Activated naive CD4-positive, alpha-beta T cell treated with anti-CD3 and anti-CD28 coated beads, Interleukin-2, amount 10 ng/mL, durations not matched to agents 7 days and 5 days (primary cell): ENCODE data around the gene XBP1.
A peak's percentile ranks its signal among the peaks of the same experiment; 100 is the strongest.
"Not testable (repeated sequence)": the region's sequence is repeated elsewhere in the genome, so short reads cannot be mapped to it uniquely, and the experiment has no call there.

Source experiments
- CTCF ChIA-PET: fragments of 350-600 bp; sonication (Branson Sonifier 250); formaldehyde crosslinking; loops from one replicate; lab custom pipeline; 2021; ENCODE audit warnings: antibody characterized with exemption; lab: Charles Lee
- DNase-seq: peaks from one replicate; pipeline ENCODE4 v3.0.0-alpha.2; 2020
- H3K27ac Mint-ChIP-seq: one replicate; pipeline ENCODE4 v1.8.0; 2021; ENCODE audit warnings: mild to moderate bottlenecking, moderate library complexity, mixed read lengths
- H3K27me3 Mint-ChIP-seq: one replicate; pipeline ENCODE4 v1.8.0; 2021; ENCODE audit warnings: mild to moderate bottlenecking, mixed read lengths
- H3K36me3 Mint-ChIP-seq: one replicate; pipeline ENCODE4 v1.8.0; 2021; ENCODE audit warnings: mixed read lengths
- H3K4me1 Mint-ChIP-seq: one replicate; pipeline ENCODE4 v1.8.0; 2021; ENCODE audit warnings: mixed read lengths
- H3K4me3 Mint-ChIP-seq: one replicate; pipeline ENCODE4 v1.8.0; 2021; ENCODE audit warnings: mild to moderate bottlenecking, moderate library complexity, mixed read lengths
- H3K9me3 Mint-ChIP-seq: one replicate; pipeline ENCODE4 v1.8.0; 2021; ENCODE audit warnings: mixed read lengths

The XBP1 gene

DNA sequence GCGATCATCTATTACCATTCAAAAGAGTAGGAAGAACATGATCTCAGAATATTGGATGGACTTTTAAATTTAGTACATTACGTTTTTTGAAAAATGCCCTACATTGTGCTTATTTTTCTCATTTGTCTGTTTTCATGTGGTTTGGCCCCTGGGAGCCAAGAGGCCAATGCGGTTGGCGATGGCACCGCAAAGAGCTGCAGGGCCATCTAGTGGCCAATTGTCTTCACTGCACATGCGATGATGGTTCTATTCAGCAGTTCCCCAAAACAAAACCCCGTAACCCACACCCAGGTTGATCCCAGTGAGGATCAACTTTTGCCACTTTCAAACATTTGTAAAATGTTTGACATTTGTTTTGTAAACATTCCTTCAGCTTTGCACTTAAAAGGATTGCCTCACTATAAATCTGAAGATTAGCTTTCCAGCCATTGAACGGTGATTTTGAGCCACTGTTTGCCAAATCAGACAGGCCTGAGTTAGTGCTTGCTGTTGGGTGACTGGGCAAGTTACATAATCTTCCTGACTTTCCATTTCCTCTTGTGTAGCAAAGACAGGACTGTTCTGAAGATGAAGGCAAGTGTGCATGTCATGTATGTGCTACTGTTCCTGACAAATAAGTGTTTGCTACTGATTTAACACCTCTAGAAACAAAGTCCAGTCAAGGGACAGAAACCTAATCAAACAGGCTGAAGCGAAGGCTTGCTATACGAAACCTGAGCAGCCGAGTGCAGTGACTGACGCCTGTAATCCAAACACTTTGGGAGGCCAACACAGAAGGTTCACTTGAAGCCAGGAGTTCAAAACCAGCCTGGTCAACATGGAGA, 29.2 kb upstream of the XBP1 start:
- Mint-ChIP-seq H3K36me3 (peaks cover 34% of the 10 kb centered on the region), H3K27me3 (peaks cover 3% of the 10 kb centered on the region), H3K27ac (no peak overlapping the region), H3K4me3 (no peak overlapping the region), H3K9me3 (peaks cover 2% of the 10 kb centered on the region), H3K4me1 (peaks cover 47% of the 10 kb centered on the region)
- DNase-seq = peak; percentile 85
- CTCF ChIA-PET = interaction anchor here (0.7 to 6.1 kb wide), 16 partner anchors 10 to 234 kb away, joined by 3 to 59 read pairs (median 9); partner anchors contain the start of gene XBP1

DNA sequence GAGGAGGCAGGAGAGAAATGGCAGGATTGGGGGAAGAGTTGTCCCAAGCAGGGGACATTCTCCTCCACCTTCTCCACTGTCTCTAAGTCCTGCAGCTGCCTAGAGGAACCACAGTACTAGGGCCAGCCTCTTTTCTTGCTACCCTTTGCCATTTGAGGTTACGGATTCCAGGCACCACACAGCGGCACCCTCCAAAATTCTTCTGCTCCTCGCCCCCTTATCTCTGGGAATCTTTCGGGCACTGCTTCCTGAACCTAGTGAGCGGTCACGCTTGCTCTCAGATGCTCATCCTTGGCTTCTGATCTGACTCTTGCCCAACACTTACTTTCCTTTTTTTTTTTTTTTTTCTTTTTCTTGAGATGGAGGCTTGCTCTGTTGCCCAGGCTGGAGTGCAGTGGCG, 26.6 kb upstream of the XBP1 start:
- H3K4me3 Mint-ChIP-seq = no peak overlapping the region
- no peak for DNase-seq
- no peaks in the 10 kb centered on the region for H3K27me3 Mint-ChIP-seq
- peaks cover 2% of the 10 kb centered on the region for H3K9me3 Mint-ChIP-seq
- H3K36me3 Mint-ChIP-seq = peaks cover 33% of the 10 kb centered on the region
- H3K27ac Mint-ChIP-seq = no peak overlapping the region
- H3K4me1 Mint-ChIP-seq = peaks cover 67% of the 10 kb centered on the region
- CTCF ChIA-PET = interaction anchor here (3.3 to 6.1 kb wide), 3 partner anchors 32 to 226 kb away, joined by 16 to 59 read pairs (median 35); no protein-coding TSS in a partner anchor

DNA sequence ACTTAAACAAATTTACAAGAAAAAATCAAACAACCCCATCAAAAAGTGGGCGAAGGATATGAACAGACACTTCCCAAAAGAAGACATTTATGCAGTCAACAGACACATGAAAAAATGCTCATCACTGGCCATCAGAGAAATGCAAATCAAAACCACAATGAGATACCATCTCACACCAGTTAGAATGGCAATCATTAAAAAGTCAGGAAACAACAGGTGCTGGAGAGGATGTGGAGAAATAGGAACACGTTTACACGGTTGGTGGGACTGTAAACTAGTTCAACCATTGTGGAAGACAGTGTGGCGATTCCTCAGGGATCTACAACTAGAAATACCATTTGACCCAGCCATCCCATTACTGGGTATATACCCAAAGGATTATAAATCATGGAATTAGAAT, 26.1 kb upstream of the XBP1 start:
- peaks cover 72% of the 10 kb centered on the region for H3K4me1 Mint-ChIP-seq
- H3K27me3 Mint-ChIP-seq, CTCF ChIA-PET, H3K9me3 Mint-ChIP-seq, H3K27ac Mint-ChIP-seq, H3K4me3 Mint-ChIP-seq, DNase-seq: not testable (repeated sequence)
- H3K36me3 Mint-ChIP-seq = peaks cover 38% of the 10 kb centered on the region

DNA sequence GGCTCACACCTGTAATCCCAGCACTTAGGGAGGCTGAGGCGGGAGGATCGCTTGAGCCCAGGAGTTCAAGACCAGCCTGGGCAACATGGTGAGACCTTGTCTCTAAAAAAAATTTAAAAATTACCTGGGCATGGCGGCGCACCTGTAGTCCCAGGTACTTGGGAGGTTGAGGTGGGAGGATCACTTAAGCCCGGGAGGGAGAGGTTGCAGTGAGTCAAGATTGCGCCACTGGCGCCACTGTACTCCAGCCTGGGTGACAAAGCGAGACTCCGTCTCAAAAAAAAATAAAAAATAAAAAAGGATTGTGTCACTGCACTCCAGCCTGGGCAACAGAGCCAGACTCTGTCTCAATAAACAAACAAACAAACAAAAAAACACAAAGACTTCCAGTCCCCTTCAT, 24.1 kb upstream of the XBP1 start:
- CTCF ChIA-PET = interaction anchor here (1.2 kb wide), 1 partner anchor 225 kb away, joined by 4 read pairs; no protein-coding TSS in a partner anchor
- H3K4me1 Mint-ChIP-seq = peaks cover 82% of the 10 kb centered on the region
- H3K9me3 Mint-ChIP-seq, H3K27me3 Mint-ChIP-seq, DNase-seq, H3K4me3 Mint-ChIP-seq: not testable (repeated sequence)
- peak overlapping the region; percentile 79 for H3K27ac Mint-ChIP-seq
- peaks cover 36% of the 10 kb centered on the region for H3K36me3 Mint-ChIP-seq

DNA sequence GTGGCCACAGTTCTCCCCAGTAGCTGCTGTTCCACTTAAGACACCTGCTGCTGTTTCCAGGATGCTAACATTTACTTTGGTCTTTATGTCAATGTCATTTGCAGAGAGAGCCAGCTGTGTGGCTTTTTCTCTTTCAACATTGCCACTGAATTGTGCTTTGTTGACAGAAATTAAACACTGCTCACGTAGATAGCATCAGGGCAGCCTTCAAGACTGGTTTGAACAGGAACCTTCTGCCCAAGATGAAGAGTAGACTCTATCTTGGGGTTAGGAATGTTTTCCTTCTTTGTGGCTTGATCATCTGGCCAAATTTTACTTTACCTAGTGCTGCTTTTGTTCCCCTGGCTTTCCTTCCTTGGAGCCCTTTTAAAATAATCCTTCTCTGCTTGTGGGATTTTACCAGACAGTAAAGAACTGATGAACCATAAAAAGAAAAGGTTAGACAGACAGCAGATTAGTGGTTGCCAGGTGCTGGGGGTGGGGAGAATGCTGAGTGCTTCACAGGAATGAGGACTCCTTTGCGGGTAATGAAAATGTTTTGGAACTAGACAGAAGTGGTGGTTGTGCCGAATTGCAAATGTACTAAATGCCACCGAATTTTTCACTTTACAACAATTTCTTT, 22.7 kb upstream of the XBP1 start:
- Mint-ChIP-seq H3K27me3 (no peaks in the 10 kb centered on the region), H3K4me1 (peaks cover 85% of the 10 kb centered on the region), H3K36me3 (peaks cover 42% of the 10 kb centered on the region), H3K9me3 (peaks cover 2% of the 10 kb centered on the region), H3K4me3 (peak overlapping the region; percentile 22), H3K27ac (peak overlapping the region; percentile 100)
- CTCF ChIA-PET = interaction anchor here (1.3 to 1.9 kb wide), 3 partner anchors 15 to 32 kb away, joined by 3 to 6 read pairs (median 3); no protein-coding TSS in a partner anchor
- DNase-seq = peak; percentile 72

DNA sequence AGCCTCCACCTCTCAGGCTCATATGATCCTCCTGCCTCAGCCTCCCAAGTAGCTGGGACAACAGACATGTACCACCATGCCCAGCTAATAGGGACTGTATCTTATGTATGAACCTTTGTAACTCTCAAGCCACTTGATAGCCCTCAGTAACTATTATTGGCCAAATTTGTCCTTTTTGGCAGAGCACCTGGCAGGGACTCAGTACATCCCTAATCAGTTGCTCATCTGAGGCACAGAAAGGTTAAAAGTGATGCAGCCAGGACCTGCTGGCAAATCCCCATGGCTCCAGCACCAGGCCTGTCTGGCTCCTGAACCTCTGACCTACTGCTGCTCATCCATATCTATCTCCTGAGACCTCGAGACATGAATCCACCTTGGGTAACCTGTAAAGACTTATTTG, 21.1 kb upstream of the XBP1 start:
- Mint-ChIP-seq H3K4me3 (no peak overlapping the region), H3K27ac (peak overlapping the region; percentile 100), H3K36me3 (peaks cover 34% of the 10 kb centered on the region), H3K27me3 (no peaks in the 10 kb centered on the region), H3K9me3 (no peaks in the 10 kb centered on the region), H3K4me1 (peaks cover 84% of the 10 kb centered on the region)
- no peak for DNase-seq
- CTCF ChIA-PET = interaction anchor here (1.7 kb wide), 1 partner anchor 13 kb away, joined by 3 read pairs; no protein-coding TSS in a partner anchor

DNA sequence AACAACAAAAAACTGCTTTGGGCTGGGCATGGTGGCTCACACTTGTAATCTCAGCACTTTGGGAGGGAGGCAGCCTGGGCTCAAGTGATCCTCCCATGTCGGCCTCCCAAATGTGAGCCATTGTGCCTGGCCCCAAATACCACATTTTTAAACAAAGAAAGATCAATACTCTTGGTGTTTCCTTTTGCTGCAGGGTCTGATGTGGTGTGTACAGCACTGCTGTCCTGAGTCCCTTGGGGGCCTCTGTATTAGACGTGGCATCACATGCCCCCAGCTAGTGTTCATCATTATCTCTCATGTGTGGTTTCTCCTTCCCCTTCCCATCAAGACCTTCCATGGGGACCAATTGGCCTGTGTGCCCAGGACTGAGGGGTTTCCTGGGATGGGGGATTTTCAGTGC, 20.5 kb upstream of the XBP1 start:
- no peak for DNase-seq
- Mint-ChIP-seq H3K4me1 (peaks cover 81% of the 10 kb centered on the region), H3K9me3 (no peaks in the 10 kb centered on the region), H3K27ac (peak overlapping the region; percentile 100), H3K27me3 (no peaks in the 10 kb centered on the region), H3K36me3 (peaks cover 31% of the 10 kb centered on the region), H3K4me3 (no peak overlapping the region)
- CTCF ChIA-PET = interaction anchor here (0.6 kb wide), 1 partner anchor 435 kb away, joined by 5 read pairs; no protein-coding TSS in a partner anchor

DNA sequence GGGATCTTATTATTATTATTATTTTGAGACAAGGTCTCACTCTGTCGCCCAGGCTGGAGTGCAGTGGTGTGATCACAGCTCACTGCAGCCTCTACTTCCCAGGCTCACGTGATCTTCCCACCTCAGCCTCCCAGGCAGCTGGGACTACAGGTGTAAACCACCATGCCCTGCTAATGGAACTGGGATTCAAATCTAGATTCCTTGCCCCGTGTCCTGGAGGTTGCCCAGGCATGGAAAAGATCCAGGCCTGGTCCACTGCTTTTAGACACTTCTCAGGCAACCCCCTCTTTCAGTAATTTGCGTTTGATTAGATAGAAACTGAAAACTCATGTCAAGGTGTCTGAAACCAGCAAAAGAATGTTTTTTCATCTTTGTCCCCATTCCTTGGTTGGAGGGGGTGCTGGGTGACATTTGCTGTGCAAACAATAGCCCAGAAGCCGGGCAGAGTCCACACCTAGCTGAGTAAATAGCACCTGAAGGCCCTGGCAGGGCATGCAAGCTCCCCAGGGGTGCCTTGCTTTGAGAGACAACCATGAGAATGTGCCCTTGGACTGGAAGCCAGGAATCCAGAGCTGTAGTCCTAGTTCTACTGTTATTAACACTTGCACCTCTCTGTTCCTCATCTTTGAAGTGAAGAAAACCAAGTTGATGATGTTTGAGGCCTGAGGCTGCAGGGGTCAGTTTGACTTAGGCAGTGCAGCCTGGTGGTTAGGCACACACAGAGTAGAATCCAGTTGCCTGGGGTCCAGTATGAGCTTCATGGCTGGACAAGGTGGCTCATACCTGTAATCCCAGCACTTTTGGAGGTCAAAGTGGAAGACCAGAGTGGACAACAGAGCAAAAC, 19.1 kb upstream of the XBP1 start:
- H3K9me3 Mint-ChIP-seq = no peaks in the 10 kb centered on the region
- no peaks in the 10 kb centered on the region for H3K27me3 Mint-ChIP-seq
- H3K27ac Mint-ChIP-seq = peak overlapping the region; percentile 83
- H3K36me3 Mint-ChIP-seq = peaks cover 39% of the 10 kb centered on the region
- no peak for DNase-seq
- peaks cover 87% of the 10 kb centered on the region for H3K4me1 Mint-ChIP-seq
- CTCF ChIA-PET = interaction anchor here (0.5 to 2.2 kb wide), 10 partner anchors 9 to 1019 kb away, joined by 3 to 7 read pairs (median 4); partner anchors contain the start of gene XBP1
- H3K4me3 Mint-ChIP-seq = peak overlapping the region; percentile 40

DNA sequence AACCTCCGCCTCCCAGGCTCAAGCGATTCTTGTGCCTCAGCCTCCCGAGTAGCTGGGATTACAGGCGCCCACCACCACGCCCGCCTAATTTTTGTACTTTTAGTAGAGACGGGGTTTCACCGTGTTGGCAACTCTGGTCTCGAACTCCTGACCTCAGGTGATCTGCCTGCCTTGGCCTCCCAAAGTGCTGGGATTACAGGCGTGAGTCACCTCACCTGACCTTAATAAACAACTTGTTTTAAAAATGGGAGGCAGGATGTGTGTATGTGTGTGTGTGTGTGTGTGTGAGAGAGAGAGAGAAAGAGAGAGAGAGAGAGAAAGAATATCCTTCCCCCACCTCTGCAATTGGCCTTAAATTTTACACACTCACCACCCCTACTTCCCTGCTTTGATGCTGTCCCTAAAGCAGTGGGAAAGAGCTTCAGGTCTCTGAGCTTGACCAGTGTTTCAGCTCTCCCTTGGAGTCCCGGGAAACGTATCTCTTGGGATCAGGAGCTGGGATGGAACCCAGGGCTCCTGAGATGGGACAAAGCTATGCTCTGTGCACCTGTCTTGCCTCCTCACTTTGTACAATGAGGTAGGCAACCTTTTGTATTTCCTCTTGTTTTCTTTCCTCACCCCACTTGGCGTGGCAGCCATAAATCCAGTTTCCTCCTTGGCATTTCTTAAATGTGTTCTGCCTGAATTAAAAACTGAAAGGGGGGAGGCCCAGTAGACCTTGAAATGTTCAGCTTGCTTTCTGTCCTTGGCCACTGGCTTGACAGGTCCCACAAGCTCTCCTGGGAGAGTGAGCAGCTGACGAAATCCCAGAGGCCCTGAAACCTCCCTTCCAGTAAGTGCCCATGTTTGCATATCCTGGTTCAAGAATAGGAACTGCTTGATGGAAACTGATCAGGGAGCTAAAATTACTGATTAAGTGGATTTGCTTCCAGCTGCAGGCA, 17.8 kb upstream of the XBP1 start:
- H3K36me3 Mint-ChIP-seq = peaks cover 52% of the 10 kb centered on the region

DNA sequence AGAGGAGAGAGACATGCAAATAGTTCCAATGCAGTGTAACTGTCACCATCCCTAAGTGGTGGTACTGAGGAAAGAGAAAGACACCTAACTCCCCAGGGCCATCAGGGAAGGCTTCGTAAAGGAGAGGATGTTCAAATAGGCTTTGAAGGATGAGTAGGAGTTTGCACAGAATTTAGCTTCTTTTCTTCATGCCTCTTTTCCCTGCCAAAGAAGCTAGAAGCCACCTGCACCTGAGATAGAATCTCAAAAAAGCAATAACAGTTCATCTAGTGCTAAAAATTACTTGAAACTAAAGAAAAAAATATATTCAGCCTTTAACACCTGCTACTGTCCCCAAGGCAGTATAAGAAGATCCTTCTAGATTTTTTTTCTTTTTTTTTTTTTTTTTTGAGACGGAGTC, 16.7 kb upstream of the XBP1 start:
- Mint-ChIP-seq H3K9me3 (no peaks in the 10 kb centered on the region), H3K36me3 (peaks cover 54% of the 10 kb centered on the region), H3K27me3 (no peaks in the 10 kb centered on the region), H3K27ac (peak overlapping the region; percentile 77), H3K4me3 (no peak overlapping the region), H3K4me1 (peaks cover 90% of the 10 kb centered on the region)
- CTCF ChIA-PET = interaction anchor here (0.6 kb wide), 1 partner anchor 25 kb away, joined by 3 read pairs; no protein-coding TSS in a partner anchor
- no peak for DNase-seq

More for the DNA sequence above, 17.8 kb upstream of the XBP1 start:
- peak overlapping the region; percentile 83 for H3K27ac Mint-ChIP-seq
- H3K27me3 Mint-ChIP-seq = no peaks in the 10 kb centered on the region
- CTCF ChIA-PET = interaction anchor here (0.8 to 2.2 kb wide), 6 partner anchors 11 to 28 kb away, joined by 3 to 7 read pairs (median 5); partner anchors contain the start of gene XBP1
- H3K4me3 Mint-ChIP-seq = peak overlapping the region; percentile 37
- H3K9me3 Mint-ChIP-seq = no peaks in the 10 kb centered on the region
- H3K4me1 Mint-ChIP-seq = peaks cover 90% of the 10 kb centered on the region
- DNase-seq = peak; percentile 49

DNA sequence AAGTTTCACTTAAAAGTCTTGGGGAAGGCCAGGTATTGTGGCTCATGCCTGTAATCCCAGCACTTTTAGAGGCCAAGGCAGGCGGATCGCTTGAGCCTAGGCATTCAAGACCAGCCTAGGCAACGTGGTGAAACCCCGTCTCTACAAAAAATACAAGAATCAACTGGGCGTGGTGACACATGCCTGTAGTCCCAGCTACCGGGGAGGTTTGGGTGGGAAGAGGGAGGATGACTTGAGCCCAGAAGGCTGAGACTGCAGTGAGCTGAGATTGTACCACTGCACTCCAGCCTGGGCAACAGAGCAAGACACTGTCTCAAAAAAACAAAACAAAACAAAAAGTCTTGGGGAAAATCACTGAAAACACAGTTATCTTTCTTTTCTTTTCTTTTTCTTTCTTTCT, 15.4 kb upstream of the XBP1 start:
- CTCF ChIA-PET = interaction anchor here (0.7 kb wide), 1 partner anchor 12 kb away, joined by 4 read pairs; no protein-coding TSS in a partner anchor
- Mint-ChIP-seq H3K27me3 (no peaks in the 10 kb centered on the region), H3K9me3 (no peaks in the 10 kb centered on the region), H3K4me1 (peaks cover 88% of the 10 kb centered on the region), H3K27ac (peak overlapping the region; percentile 28), H3K4me3 (no peak overlapping the region), H3K36me3 (peaks cover 49% of the 10 kb centered on the region)
- no peak for DNase-seq

DNA sequence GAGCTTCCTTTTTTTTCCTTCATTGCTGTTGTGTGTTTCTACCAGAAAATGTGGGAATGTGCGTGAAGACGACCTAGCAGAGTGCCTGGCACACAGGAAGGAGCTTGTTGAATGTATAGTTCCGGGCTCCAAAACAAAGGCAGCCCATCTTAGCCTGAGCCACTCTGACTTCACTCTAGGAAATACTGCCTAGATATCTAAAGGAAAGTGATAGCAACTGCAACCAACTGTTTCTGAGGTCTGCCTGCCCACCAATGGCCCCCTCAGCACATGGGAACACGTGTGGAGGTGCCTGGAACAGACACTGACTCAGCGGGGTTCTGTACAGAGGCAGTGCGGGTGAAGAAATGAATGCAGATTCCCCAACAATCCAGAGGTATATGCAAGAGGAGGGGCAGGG, 14.7 kb upstream of the XBP1 start:
- Mint-ChIP-seq H3K36me3 (peaks cover 50% of the 10 kb centered on the region), H3K27ac (peak overlapping the region; percentile 73), H3K4me3 (no peak overlapping the region), H3K27me3 (no peaks in the 10 kb centered on the region), H3K4me1 (peaks cover 91% of the 10 kb centered on the region), H3K9me3 (no peaks in the 10 kb centered on the region)
- peak; percentile 32 for DNase-seq
- CTCF ChIA-PET = interaction anchor here (1.0 to 1.4 kb wide), 2 partner anchors 14 to 20 kb away, joined by 3 to 4 read pairs; no protein-coding TSS in a partner anchor
